NCI-H446 treated with DMSO at 0.1 percent for 48 hours (cell line): ENCODE data around the gene ABCA8.
A peak's percentile ranks its signal among the peaks of the same experiment; 100 is the strongest.

Experiments
- DNase-seq: peaks from one replicate; lab custom pipeline; 2025; lab: John Stamatoyannopoulos, UW

ABCA8 gene

GRCh38 chr17:68870161-68870826, 84.9 kb downstream of the ABCA8 start:
- DNase-seq = no peak

DNA sequence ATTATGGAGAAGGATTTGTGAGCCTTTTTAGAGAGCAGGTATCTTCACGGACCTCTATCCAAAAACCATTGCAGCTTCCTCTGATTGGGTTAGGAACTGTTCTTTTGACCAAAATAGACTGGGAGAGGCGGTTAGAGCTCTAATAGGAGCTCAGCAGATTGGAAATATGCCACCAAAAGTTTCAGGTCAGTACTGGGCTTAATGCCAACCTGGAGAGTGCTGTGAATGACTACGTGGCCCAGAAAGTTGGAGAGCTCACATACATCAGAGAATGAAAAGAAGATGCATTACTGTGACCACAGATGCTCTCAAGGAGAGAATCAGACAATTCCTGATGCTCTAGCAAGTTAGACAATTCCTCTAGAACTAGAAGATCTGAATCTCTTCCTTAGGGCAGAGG, 86.5 kb downstream of the ABCA8 start:
- peak; percentile 36 for DNase-seq

DNA sequence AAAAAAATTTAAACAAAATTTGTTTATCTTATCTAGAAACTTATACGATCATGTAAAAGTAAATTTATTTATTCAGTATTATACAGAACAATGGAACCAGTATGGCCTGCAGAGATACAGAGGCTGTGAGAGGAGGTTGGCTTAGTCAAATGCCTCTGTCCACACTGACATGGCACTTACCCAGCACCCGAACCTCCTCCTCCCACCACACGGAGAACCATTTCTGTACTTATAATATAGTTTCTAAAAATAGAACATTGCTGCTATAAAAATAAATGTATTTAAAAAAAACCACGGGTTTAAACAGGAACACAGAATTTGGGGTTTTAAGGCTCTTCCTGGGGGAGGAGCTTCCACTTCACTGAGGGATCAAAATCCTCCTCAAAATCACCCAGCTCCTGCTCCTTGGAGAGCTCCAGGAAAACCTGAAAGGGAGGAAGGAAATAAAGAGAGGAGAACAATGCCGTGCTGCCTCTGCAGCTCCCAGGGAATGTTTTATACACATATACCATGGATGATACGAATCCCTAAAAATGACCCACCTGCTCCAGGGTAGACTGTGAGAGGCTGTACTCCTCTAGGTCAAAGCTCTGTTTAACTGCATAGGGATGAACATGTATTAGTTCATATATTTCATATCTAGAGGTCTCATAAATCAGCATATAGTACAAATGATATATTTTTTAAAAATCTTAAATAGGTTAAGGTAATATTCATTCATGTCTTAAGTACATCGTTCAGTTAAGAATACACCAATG, 87.3 kb downstream of the ABCA8 start:
- DNase-seq = no peak

DNA sequence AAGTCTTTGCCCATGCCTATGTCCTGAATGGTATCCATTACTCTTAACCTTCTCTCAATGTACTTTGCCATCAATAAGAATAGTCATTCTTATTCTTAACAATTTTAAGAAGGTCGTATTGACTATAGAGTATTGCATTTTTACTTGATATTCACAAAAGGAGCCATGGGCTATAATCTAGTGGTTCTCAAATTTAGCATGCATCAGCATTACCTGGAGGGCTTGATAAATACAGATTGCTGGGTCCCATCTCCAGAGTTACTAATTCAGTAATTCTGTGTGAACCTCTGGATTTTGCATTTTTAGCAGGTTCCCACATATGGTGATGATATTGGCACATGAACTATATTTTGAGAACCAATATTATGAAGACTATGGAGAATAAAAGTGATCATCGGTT, 89.6 kb downstream of the ABCA8 start:
- DNase-seq = no peak

GRCh38 chr17:68863091-68863652, 92.0 kb downstream of the ABCA8 start:
- no peak for DNase-seq

- no peak for DNase-seq
These were observed 93.6 kb downstream of the ABCA8 start for GRCh38 chr17:68861602-68862001.

DNA sequence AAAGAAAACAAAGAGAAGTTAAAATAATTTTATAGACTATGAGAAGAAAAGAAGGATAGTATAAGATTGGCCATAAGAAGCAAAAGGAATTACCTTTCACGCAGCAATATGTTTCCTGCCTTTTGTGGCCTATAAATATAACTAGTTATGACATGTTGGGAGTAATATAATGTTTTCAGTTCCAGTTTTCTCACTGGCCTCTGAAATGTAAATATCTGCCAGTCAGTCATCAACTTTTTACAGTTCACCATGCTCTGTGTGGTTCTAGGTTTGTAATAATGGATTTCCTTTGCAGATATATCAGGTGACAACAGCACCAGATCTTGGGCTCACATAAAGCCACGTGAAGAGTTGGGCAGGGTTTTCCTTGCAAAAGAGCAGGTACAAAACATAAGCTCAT, 94.3 kb downstream of the ABCA8 start:
- no peak for DNase-seq

GRCh38 chr17:68854452-68854851, 100.7 kb downstream of the ABCA8 start:
- no peak for DNase-seq

DNA sequence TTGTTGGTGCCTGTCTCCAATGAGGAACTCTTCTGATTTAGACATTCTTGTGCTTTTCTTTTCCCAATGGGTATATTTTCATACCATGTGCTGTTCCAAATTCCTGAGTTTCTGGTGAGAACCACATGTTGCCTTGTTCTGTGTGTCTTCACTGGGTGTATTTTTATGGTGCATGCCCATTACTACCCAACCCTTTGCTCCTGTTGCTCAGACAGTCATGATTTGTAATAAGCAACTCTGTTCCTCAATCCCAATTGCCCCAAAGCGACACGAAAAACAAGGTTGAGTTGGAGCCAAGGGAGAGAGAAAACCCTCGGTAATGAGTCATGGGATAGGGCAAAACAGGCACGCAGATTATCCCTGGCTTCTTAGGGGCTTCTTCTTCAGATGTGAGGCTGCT, 101.8 kb downstream of the ABCA8 start:
- DNase-seq = no peak

GRCh38 chr17:68853036-68853435, 102.2 kb downstream of the ABCA8 start:
- peak; percentile 13 for DNase-seq

DNA sequence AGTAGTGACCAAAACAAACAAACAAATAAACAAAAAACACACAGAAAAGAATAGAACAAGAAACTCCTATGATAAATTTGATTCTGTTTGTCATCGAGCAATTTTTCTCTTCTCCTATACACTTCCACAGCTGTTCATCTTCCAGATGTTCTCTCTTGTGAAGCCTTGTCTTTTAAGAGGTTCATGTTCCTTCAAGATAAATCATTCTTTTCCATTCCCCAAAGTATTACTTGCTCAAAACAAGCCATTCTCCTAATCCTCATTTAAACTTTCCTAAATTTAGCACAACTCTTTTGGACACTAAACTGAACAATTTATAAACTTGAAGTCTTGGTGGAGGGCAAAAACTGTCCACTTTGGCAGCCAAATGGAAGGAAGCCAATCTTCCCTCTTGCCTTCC, 103.3 kb downstream of the ABCA8 start:
- DNase-seq = no peak

DNA sequence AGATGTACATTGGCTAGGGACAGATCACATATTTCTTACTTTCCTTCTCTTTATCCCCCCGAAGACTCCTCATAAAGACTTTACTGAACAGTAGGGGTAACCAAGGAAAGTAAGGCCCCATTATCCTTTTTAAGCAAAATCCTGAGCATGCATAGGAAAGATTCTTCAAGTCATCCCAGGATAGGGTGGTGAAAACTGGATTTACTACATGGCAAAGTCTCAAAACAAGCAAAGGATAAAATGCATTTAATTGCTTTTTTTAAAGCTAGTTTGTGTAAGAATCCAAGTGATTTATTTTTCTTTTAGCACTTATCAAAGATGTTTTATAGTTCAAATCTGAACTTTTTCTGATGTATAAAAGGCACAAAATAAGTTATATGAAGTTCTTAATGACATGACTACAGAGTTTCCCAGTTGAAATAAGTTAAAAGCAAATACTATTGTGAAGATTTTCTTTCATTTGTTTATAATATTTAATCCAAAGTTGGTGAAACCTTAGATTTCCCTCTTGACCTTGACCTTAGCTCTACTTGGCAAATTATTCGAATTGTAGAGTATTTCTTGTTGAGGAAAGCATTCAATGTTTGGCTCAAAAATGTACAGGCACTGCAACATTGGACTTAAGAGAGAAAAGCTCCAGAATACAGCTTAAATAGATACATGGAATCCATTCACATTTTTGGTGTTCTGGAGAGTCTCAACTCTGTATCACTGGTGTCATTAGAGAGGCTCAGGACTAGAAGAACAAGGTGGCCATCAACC, 104.3 kb downstream of the ABCA8 start:
- DNase-seq = no peak

DNA sequence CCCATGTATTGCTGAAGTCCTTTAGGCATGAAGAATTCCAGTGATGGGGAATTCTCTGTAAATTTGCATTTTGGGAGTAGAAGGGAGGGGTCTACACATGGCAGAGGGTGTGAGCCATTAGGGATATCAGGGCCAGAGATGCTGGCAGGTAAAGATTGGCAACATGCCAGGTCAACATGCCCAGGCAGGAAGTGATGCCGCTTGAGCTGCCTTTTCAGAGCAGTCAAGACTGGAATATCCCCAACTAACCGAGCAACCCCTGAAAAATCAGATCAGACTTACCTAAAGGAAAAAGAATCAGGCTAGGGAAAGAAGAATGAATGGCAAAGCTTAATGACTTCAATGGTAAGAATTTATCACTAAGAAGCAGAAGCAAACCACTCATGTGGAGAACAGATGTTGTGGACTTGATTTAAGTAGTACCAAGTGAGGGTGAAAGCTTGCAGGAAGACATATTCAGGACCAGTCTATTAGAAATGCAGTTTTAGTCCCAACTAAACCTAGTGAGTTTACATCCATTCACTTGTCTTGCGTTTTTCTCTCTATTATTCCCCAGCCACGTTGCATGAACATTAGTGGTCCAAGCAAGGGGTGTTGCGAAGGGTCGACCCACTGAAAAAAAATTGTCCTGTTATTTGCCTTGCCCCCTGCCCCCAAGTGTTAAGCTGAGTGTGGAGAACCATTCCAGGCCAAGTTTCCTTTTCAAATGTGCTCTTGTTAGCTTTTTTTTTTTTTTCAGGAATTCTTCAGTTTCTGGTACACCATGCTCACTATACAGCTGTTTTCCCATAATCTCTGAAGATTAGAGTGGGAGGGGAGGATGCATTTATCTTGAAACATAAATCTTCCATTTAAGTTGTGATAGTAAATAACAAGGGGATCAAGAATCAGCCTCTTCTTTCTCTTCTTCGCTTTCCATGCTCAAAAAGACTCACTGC, 105.2 kb downstream of the ABCA8 start:
- no peak for DNase-seq

DNA sequence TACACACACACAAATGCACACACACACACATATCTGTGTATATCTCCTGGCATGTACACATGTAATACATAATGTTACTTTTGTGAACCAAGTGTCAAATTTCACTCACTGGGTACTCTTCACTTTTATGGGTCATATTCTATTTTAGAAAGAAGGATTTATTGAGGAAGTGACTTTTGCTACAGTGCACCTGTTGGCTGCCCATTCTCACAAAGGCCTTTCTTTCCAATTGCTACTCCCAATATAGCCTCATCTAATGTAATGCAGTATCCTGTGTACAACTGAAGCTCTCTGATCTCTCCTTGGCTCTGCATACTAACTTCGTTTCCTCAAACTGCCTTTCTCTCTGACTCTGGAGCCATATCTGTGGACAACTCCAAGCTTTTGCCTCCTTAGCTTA, 107.5 kb downstream of the ABCA8 start:
- DNase-seq = no peak

- no peak for DNase-seq
These were observed 111.7 kb downstream of the ABCA8 start for GRCh38 chr17:68843522-68843921.

DNA sequence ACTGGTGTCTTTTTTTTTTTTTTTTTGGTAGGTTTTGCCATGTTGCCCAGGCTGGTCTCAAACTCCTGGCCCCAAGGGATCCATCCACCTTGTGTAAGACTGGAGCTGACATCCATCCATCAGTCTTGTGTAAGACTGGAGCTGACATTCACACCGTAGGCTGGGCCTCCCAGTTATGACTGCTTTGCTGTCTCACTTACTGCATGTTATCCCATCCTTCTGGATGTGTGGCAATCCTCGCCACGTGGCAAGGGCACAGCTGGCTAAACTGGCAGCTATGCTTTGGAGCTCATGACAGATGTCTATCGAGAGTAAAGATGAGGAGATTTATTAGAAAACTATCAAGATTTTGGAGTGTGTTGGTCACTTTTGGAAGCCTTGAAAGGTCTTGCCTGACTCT, 115.1 kb downstream of the ABCA8 start:
- no peak for DNase-seq

DNA sequence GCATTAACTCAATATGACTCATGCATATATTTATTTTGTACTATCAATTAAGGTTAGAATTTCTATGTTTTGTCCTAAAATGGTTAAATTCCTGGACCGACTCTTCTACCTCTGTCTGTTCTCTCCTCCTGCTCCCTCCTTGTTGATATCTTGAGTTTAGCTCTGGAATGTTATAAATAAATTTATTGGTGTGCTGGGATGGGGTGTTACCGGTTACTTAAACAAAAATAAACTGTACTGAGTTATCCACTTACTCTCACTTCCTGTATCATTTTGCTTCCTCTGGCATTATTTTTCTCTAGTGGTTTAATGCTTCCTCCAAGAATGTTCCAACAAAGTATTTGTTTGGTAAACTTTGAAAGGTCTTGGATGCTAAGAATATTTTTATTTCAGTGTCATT, 120.1 kb downstream of the ABCA8 start:
- no peak for DNase-seq

- no peak for DNase-seq
These were observed 120.8 kb downstream of the ABCA8 start for GRCh38 chr17:68834328-68834836.

GRCh38 chr17:68832109-68832802, 122.9 kb downstream of the ABCA8 start:
- DNase-seq = no peak

DNA sequence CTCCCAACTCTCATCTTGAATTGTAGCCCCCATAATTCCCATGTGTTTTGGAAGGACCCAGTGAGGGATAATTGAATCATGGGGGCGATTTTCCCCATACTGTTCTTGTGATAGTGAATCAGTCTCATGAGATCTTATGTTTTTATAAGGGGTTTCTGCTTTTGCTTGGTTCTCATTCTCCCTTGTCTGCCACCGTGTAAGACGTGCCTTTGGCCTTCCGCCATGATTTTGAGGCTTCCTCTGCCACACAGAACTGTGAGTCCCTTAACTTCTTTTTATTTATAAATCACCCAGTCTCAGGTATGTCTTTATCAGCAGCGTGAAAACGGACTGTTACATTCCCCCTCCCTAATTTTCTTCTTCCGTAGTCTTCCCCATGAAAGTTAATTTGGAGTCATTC, 124.0 kb downstream of the ABCA8 start:
- no peak for DNase-seq

DNA sequence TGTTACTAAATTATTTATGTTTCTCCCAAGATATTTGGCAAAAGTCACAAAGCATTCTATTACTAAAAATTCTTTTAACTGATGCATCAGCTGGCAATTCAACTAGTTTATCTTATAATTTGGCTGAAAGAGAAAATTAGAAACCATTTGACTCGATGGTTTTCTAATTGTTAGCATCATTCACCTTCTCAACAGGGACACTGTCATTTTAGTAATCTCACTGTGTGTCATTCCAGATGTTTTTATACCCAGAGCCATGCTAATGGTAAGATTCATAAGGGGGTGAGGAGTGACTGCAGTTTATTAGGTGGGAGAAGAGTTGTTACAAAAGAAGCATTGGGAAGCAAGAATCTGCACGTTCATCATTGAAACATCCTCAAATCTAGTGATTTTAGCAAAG, 124.9 kb downstream of the ABCA8 start:
- no peak for DNase-seq
